GM23338 (cell line): ENCODE data around the gene PRR29. TPM values are rescaled to one million over a fixed set of nuclear protein-coding genes. Genes with fewer than 3 reads are reported as not detected.

Experiments used
- CTCF ChIP-seq, 2 experiments: fragments of 200-600 bp in 1 of 2; sonication (generic) in 1 of 2; conservative IDR thresholded peaks; 2 replicates each; pipeline versions ENCODE4 v1.5.1 to v1.6.1; 2016 to 2017; ENCODE audit warnings: antibody characterized with exemption in 2 of 2, low read depth in 2 of 2, mild to moderate bottlenecking in 2 of 2, moderate library complexity in 1 of 2
- EZH2 ChIP-seq: fragments of 200-600 bp; sonication (generic); IDR thresholded peaks from one replicate; pipeline ENCODE4 v1.8.0; 2017; ENCODE audit warnings: antibody characterized with exemption, mild to moderate bottlenecking, low read depth; ENCODE audit not compliant: unreplicated experiment
- EZH2phosphoT487 ChIP-seq: fragments of 200-600 bp; sonication (generic); IDR thresholded peaks from one replicate; pipeline ENCODE4 v1.8.1; 2018; ENCODE audit warnings: antibody characterized with exemption; ENCODE audit not compliant: unreplicated experiment
- NANOG ChIP-seq: IDR thresholded peaks from 2 replicates; pipeline ENCODE4 v1.6.1; 2016; ENCODE audit warnings: antibody characterized with exemption, borderline replicate concordance
- ZNF114 ChIP-seq: fragments of 250-450 bp; sonication (Bioruptor Pico); IDR thresholded peaks from 2 replicates; pipeline ENCODE4 v1.5.0; 2020; ENCODE audit warnings: mild to moderate bottlenecking, moderate library complexity
- ZNF331 ChIP-seq: fragments of 250-450 bp; sonication (Bioruptor Pico); IDR thresholded peaks from 2 replicates; pipeline ENCODE4 v1.5.0; 2020; ENCODE audit warnings: low read depth, mild to moderate bottlenecking, moderate library complexity
- ZNF462 ChIP-seq: fragments of 250-450 bp; sonication (Bioruptor Pico); IDR thresholded peaks from 2 replicates; pipeline ENCODE4 v1.5.0; 2020; ENCODE audit warnings: mild to moderate bottlenecking, moderate library complexity
- polyA plus RNA-seq: library from polyadenylated mRNA; unstranded; fragments of >200 nt; fragmentation: Nextera tagmentation; extraction: Ambion mirVana; gene quantifications from 2 replicates; pipeline ENCODE4 v1.2.1, GENCODE V29; 2016
- total RNA-seq: library from RNA; depleted of rRNA; stranded (reverse); fragments of >200 nt; shearing (Covaris generic); gene quantifications from 2 replicates; pipeline ENCODE4 v1.2.3, GENCODE V29; 2014

Gene PRR29
- total and polyA plus RNA-seq, 2 experiments from 2014 or later: 0.24 to 1.3 TPM

GRCh38 chr17:64009571-64010402, 11.6 kb downstream of the PRR29 start (continued):
- TF ChIP-seq ZNF462 (CRISPR knock-in tag): no peak
- TF ChIP-seq ZNF114 (CRISPR knock-in tag): no peak
- TF ChIP-seq CTCF (conservative IDR thresholded peaks at IDR 0.05; ENCODE audit: low read depth in 2 of 2): no peak
- TF ChIP-seq ZNF331 (CRISPR knock-in tag): no peak
- no peak for TF ChIP-seq NANOG
- TF ChIP-seq EZH2phosphoT487: no peak
- TF ChIP-seq EZH2: no peak
